ENCODE measurements around the gene C12orf60. TPM values are rescaled to one million over a fixed set of nuclear protein-coding genes. Genes with fewer than 3 reads are reported as not detected.

C12orf60 gene
- total and polyA plus RNA-seq, 8 donors: 0.81 to 3.7 (median 2.7) TPM

- intact Hi-C loops (cut with DNase I): no loop called here
- DNase-seq: no peak
- TF ChIP-seq CTCF (IDR thresholded peaks at IDR 0.05): no peak
These were observed 47.6 kb downstream of the C12orf60 start for GRCh38 chr12:14850929-14851663.

GRCh38 chr12:14852880-14853279 is 49.4 kb downstream of the C12orf60 start:
- Histone ChIP-seq H3K27me3 (no peaks in the 10 kb centered on the region), H3K9me3 (no peaks in the 10 kb centered on the region), H3K4me1 (no peaks in the 10 kb centered on the region), H3K4me3 (no peak overlapping the region), H3K27ac (no peak overlapping the region), H3K36me3 (no peaks in the 10 kb centered on the region)
- intact Hi-C loops (cut with DNase I): no loop called here
- DNase-seq (no peak), ATAC-seq (no peak)
- TF ChIP-seq CTCF (IDR thresholded peaks at IDR 0.05): no peak

More at GRCh38 chr12:14850929-14851663, 47.6 kb downstream of the C12orf60 start:
- no peak for ATAC-seq
- Histone ChIP-seq H3K9me3 (no peaks in the 10 kb centered on the region), H3K4me3 (no peak overlapping the region), H3K4me1 (peaks cover 9 to 11% of the 10 kb centered on the region in 2 donors), H3K27ac (no peak overlapping the region), H3K27me3 (no peaks in the 10 kb centered on the region), H3K36me3 (no peaks in the 10 kb centered on the region)

- peak overlapping the region in 1 of 2 donors; percentile 15 for H3K27ac ChIP-seq
- H3K9me3 ChIP-seq: peaks cover 0 to 4% of the 10 kb centered on the region in 2 donors
- no peaks in the 10 kb centered on the region for H3K36me3 ChIP-seq
- ATAC-seq: no peak
- TF ChIP-seq CTCF (IDR thresholded peaks at IDR 0.05): no peak
- no peaks in the 10 kb centered on the region for H3K4me1 ChIP-seq
- H3K27me3 ChIP-seq: no peaks in the 10 kb centered on the region
- intact Hi-C loops (cut with DNase I): no loop called here
- peak in 1 of 4 donors; percentile 63 for DNase-seq
- no peak overlapping the region for H3K4me3 ChIP-seq
These were observed 50.5 kb downstream of the C12orf60 start for GRCh38 chr12:14853961-14854360.

GRCh38 chr12:14854586-14855183 is 51.2 kb downstream of the C12orf60 start:
- no peak overlapping the region for H3K4me3 ChIP-seq
- ATAC-seq: peak; percentile 48
- TF ChIP-seq CTCF (IDR thresholded peaks at IDR 0.05): no peak
- H3K27me3 ChIP-seq: no peaks in the 10 kb centered on the region
- no peaks in the 10 kb centered on the region for H3K36me3 ChIP-seq
- peak overlapping the region in 1 of 2 donors; percentile 10 for H3K27ac ChIP-seq
- DNase-seq: no peak
- intact Hi-C loops (cut with DNase I): no loop called here
- peaks cover 0 to 10% of the 10 kb centered on the region in 2 donors for H3K9me3 ChIP-seq
- no peaks in the 10 kb centered on the region for H3K4me1 ChIP-seq

GRCh38 chr12:14858513-14858912 is 55.0 kb downstream of the C12orf60 start:
- H3K4me3 ChIP-seq: no peak overlapping the region
- DNase-seq: no peak
- H3K4me1 ChIP-seq: no peaks in the 10 kb centered on the region
- H3K27ac ChIP-seq: no peak overlapping the region
- no peak for TF ChIP-seq CTCF (IDR thresholded peaks at IDR 0.05)
- H3K27me3 ChIP-seq: no peaks in the 10 kb centered on the region
- peaks cover 0 to 26% of the 10 kb centered on the region in 2 donors for H3K9me3 ChIP-seq
- no peak for ATAC-seq
- intact Hi-C loops (cut with DNase I): no loop called here
- no peaks in the 10 kb centered on the region for H3K36me3 ChIP-seq
